Liver (tissue), 9 donors: ENCODE data around the gene ARHGDIA. TPM values are rescaled to one million over a fixed set of nuclear protein-coding genes. Genes with fewer than 3 reads are reported as not detected.

Experiments
- DNase-seq: peaks from one replicate; pipeline ENCODE4 v3.0.0-alpha.2; 2017; ENCODE audit warnings: low spot score
- H3K27ac ChIP-seq, 2 donors: one replicate each; pipeline ENCODE4 v1.7.0; 2013; ENCODE audit warnings: inconsistent platforms in 2 of 2, low read length in 2 of 2, control low read depth in 1 of 2, low read depth in 1 of 2, mild to moderate bottlenecking in 1 of 2
- H3K27me3 ChIP-seq, 4 donors: one replicate each; pipeline versions ENCODE4 v1.6.1 to v1.7.0; 2013; ENCODE audit warnings: low read length in 3 of 4, inconsistent platforms in 1 of 4, mild to moderate bottlenecking in 1 of 4, moderate library complexity in 1 of 4; ENCODE audit not compliant: control insufficient read depth in 4 of 4, insufficient read depth in 4 of 4
- H3K36me3 ChIP-seq, 4 donors: one replicate each; pipeline versions ENCODE4 v1.6.1 to v1.7.0; 2013; ENCODE audit warnings: low read length in 3 of 4, mild to moderate bottlenecking in 3 of 4, low read depth in 1 of 4, moderate library complexity in 1 of 4; ENCODE audit not compliant: control insufficient read depth in 4 of 4, insufficient read depth in 3 of 4
- H3K4me1 ChIP-seq, 4 donors: one replicate each; pipeline versions ENCODE4 v1.6.1 to v1.7.0; 2013; ENCODE audit warnings: low read length in 3 of 4, mild to moderate bottlenecking in 3 of 4, moderate library complexity in 1 of 4; ENCODE audit not compliant: control insufficient read depth in 4 of 4, insufficient read depth in 4 of 4
- H3K4me3 ChIP-seq, 3 donors: one replicate each; pipeline versions ENCODE4 v1.6.1 to v1.7.0; 2013; ENCODE audit warnings: low read length in 3 of 3, control low read depth in 1 of 3, low read depth in 1 of 3, mild to moderate bottlenecking in 1 of 3
- H3K9ac ChIP-seq, 2 donors: one replicate each; pipeline ENCODE4 v1.7.0; 2013; ENCODE audit warnings: low read length in 2 of 2, mild to moderate bottlenecking in 2 of 2, moderate library complexity in 2 of 2, control low read depth in 1 of 2, low read depth in 1 of 2
- H3K9me3 ChIP-seq, 4 donors: one replicate each; pipeline versions ENCODE4 v1.6.1 to v1.7.0; 2013; ENCODE audit warnings: low read length in 3 of 4; ENCODE audit not compliant: control insufficient read depth in 4 of 4
- ATF3 ChIP-seq: IDR thresholded peaks from 2 replicates; pipeline ENCODE4 v1.6.1; 2016; ENCODE audit warnings: antibody characterized with exemption
- EGR1 ChIP-seq, 2 donors: IDR thresholded peaks; 2 replicates each; pipeline ENCODE4 v1.6.1; 2016 to 2018; ENCODE audit warnings: antibody characterized with exemption in 2 of 2, low read depth in 2 of 2
- FOXA2 ChIP-seq: IDR thresholded peaks from 2 replicates; pipeline ENCODE4 v1.6.1; 2016; ENCODE audit warnings: antibody characterized with exemption
- GABPA ChIP-seq, 2 donors: IDR thresholded peaks in 1 of 2; conservative IDR thresholded peaks in 1 of 2; 2 replicates each; pipeline ENCODE4 v1.6.1; 2016; ENCODE audit warnings: antibody characterized with exemption in 2 of 2, mild to moderate bottlenecking in 1 of 2, moderate library complexity in 1 of 2
- JUND ChIP-seq, 2 donors: IDR thresholded peaks; 2 replicates each; pipeline ENCODE4 v1.6.1; 2016; ENCODE audit warnings: antibody characterized with exemption in 2 of 2
- MAX ChIP-seq: IDR thresholded peaks from 2 replicates; pipeline ENCODE4 v1.6.1; 2016; ENCODE audit warnings: antibody characterized with exemption
- RAD21 ChIP-seq, 2 donors: IDR thresholded peaks; 2 replicates each; pipeline ENCODE4 v1.6.1; 2016; ENCODE audit warnings: antibody characterized with exemption in 2 of 2, mild to moderate bottlenecking in 2 of 2
- REST ChIP-seq: IDR thresholded peaks from 2 replicates; pipeline ENCODE4 v1.6.1; 2016; ENCODE audit warnings: antibody characterized with exemption, mild to moderate bottlenecking
- RXRA ChIP-seq, 2 donors: IDR thresholded peaks; 2 replicates each; pipeline ENCODE4 v1.6.1; 2017 to 2018; ENCODE audit warnings: antibody characterized with exemption in 2 of 2, mild to moderate bottlenecking in 1 of 2
- SP1 ChIP-seq: IDR thresholded peaks from 2 replicates; pipeline ENCODE4 v1.6.1; 2018; ENCODE audit warnings: antibody characterized with exemption, mild to moderate bottlenecking
- TAF1 ChIP-seq: conservative IDR thresholded peaks from 2 replicates; pipeline ENCODE4 v1.6.1; 2016; ENCODE audit warnings: antibody characterized with exemption, mild to moderate bottlenecking
- ZBTB33 ChIP-seq: IDR thresholded peaks from 2 replicates; pipeline ENCODE4 v1.6.1; 2016; ENCODE audit warnings: antibody characterized with exemption
- WGBS: extraction: QIAGEN DNeasy Blood & Tissue Kit; methylation state at CpG from one replicate; pipeline ENCODE4 v1.1.7; 2013; 5-methylcytosine and 5-hydroxymethylcytosine counted together
- polyA plus RNA-seq, 2 donors: library from polyadenylated mRNA; stranded (reverse) in 1 of 2; unstranded in 1 of 2; fragments of 200-250 nt in 1 of 2; fragments of >200 nt in 1 of 2; fragmentation: Nextera tagmentation in 1 of 2; extraction: Ambion mirVana in 1 of 2; gene quantifications; one replicate each; pipeline versions ENCODE4 v1.2.1 to v1.2.3, GENCODE V29; 2013 to 2015
- total RNA-seq, 2 donors: library from RNA; depleted of rRNA; stranded (reverse); fragments of >200 nt; gene quantifications; one replicate each; pipeline ENCODE4 v1.2.3, GENCODE V29; 2014
- donor health status: healthy.
- donor health status: healthy.
- donor health status: healthy.
- donor health status: healthy.
- donor health status: healthy.

The ARHGDIA gene
- total and polyA plus RNA-seq, 4 donors, result 35.5 to 142 (median 75.3) TPM

- TF ChIP-seq REST, result no peak
- no peak for TF ChIP-seq MAX
- TF ChIP-seq JUND (IDR thresholded peaks at IDR 0.05), result no peak
- peak in 1 of 2 donors; percentile 41 for TF ChIP-seq RAD21 (IDR thresholded peaks at IDR 0.05)
- peak in 1 of 2 donors; percentile 14 for TF ChIP-seq EGR1 (IDR thresholded peaks at IDR 0.05; ENCODE audit: low read depth in 2 of 2)
- TF ChIP-seq RXRA (IDR thresholded peaks at IDR 0.05), result no peak
- peak; percentile 59 for TF ChIP-seq SP1
Observed at GRCh38 chr17:81911277-81911961, 40.3 kb upstream of the ARHGDIA start, which contains the start of gene PCYT2. Gene PCYT2, minus strand, starts transcription at chr17:81911399. Its CDS starts 44 bp downstream, at chr17:81911355.

GRCh38 chr17:81910840-81911276 lies 39.7 kb upstream of the ARHGDIA start:
- WGBS, result under 1% methylated on average over 55 of the region's 55 CpGs
- Histone ChIP-seq H3K9me3 (no peaks in the 10 kb centered on the region), H3K27ac (peak overlapping the region; percentile 85 to 86), H3K9ac (peak overlapping the region; percentile 68 to 72), H3K4me1 (peaks cover 8 to 37% (median 16%) of the 10 kb centered on the region in 4 donors), H3K36me3 (peaks cover 17 to 52% (median 29%) of the 10 kb centered on the region in 4 donors), H3K27me3 (no peaks in the 10 kb centered on the region), H3K4me3 (peak overlapping the region; percentile 76 to 90 (median 87))
- no peak for TF ChIP-seq FOXA2
- TF ChIP-seq EGR1 (IDR thresholded peaks at IDR 0.05; ENCODE audit: low read depth in 2 of 2), result no peak
- TF ChIP-seq SP1, result no peak
- TF ChIP-seq ZBTB33, result no peak
- no peak for TF ChIP-seq ATF3
- TF ChIP-seq GABPA (IDR thresholded peaks at IDR 0.05 in 1 of 2, conservative IDR thresholded peaks at IDR 0.05 in 1 of 2), result no peak
- TF ChIP-seq TAF1, result no peak
- no peak for DNase-seq

More at GRCh38 chr17:81911277-81911961, 40.3 kb upstream of the ARHGDIA start, which contains the start of gene PCYT2:
- Histone ChIP-seq H3K9ac (peak within 1 kb of the TSS; percentile 68 to 72), H3K4me1 (peaks cover 8 to 37% (median 16%) of the 10 kb centered on the region in 4 donors), H3K9me3 (no peaks in the 10 kb centered on the region), H3K36me3 (peaks cover 17 to 50% (median 26%) of the 10 kb centered on the region in 4 donors), H3K4me3 (peak within 1 kb of the TSS; percentile 76 to 90 (median 87)), H3K27me3 (no peaks in the 10 kb centered on the region), H3K27ac (peak within 1 kb of the TSS; percentile 85 to 86)
- peak; percentile 93 for DNase-seq
- 3% methylated on average over 84 of the region's 84 CpGs for WGBS
